GM23248 (cell line): ENCODE data around the gene ACO2.

Experiments used
- EZH2 ChIP-seq: fragments of 200-600 bp; sonication (generic); IDR thresholded peaks from 2 replicates; pipeline ENCODE4 v1.6.1; 2018; ENCODE audit warnings: antibody characterized with exemption, mild to moderate bottlenecking; ENCODE audit not compliant: insufficient read depth, poor library complexity, severe bottlenecking
- EZH2phosphoT487 ChIP-seq: fragments of 200-600 bp; sonication (generic); IDR thresholded peaks from 2 replicates; pipeline ENCODE4 v1.6.1; 2018; ENCODE audit warnings: antibody characterized with exemption, moderate library complexity, mild to moderate bottlenecking, low read depth; ENCODE audit not compliant: insufficient read depth

GRCh38 chr22:41482319-41482935 is 13.5 kb downstream of the ACO2 start:
- no peak for TF ChIP-seq EZH2
- TF ChIP-seq EZH2phosphoT487, result no peak
